Esophagus muscularis mucosa (tissue), 4 donors: Measurements from ENCODE around the gene PYDC1. TPM values are rescaled to one million over a fixed set of nuclear protein-coding genes. Genes with fewer than 3 reads are reported as not detected.
A peak's percentile ranks its signal among the peaks of the same experiment; 100 is the strongest.
"Not testable (repeated sequence)": the region's sequence is repeated elsewhere in the genome, so short reads cannot be mapped to it uniquely, and the experiment has no call there.

ENCODE experiments used
- DNase-seq: peaks from one replicate; pipeline ENCODE4 v3.0.0-alpha.2; 2017; ENCODE audit errors: extremely low spot score
- H3K27ac ChIP-seq, 4 donors: fragments of 200-600 bp; sonication (generic); replicated peaks in 1 of 4; 1 replicate in 3 of 4; 2 replicates in 1 of 4; pipeline ENCODE4 v1.5.1; 2016 to 2019; ENCODE audit warnings: mild to moderate bottlenecking in 1 of 4
- H3K27me3 ChIP-seq, 4 donors: fragments of 200-600 bp; sonication (generic); one replicate each; pipeline versions ENCODE4 v1.5.1 to v1.6.0; 2016 to 2019
- H3K36me3 ChIP-seq, 4 donors: fragments of 200-600 bp; sonication (generic); one replicate each; pipeline ENCODE4 v1.5.1; 2016 to 2019
- H3K4me1 ChIP-seq, 4 donors: fragments of 200-600 bp; sonication (generic); one replicate each; pipeline ENCODE4 v1.5.1; 2016 to 2019
- H3K4me3 ChIP-seq, 4 donors: fragments of 200-600 bp; sonication (generic); 1 replicate in 2 of 4; 2 replicates in 2 of 4; pipeline ENCODE4 v1.5.1; 2016 to 2019; ENCODE audit warnings: mild to moderate bottlenecking in 4 of 4, moderate library complexity in 1 of 4
- H3K9me3 ChIP-seq, 4 donors: fragments of 200-600 bp; sonication (generic); 1 replicate in 3 of 4; 2 replicates in 1 of 4; pipeline ENCODE4 v1.5.1; 2016 to 2019
- CTCF ChIP-seq, 3 experiments: fragments of 200-600 bp in 2 of 3; fragments of 450-650 bp in 1 of 3; sonication (generic) in 2 of 3; IDR thresholded peaks; one replicate each; pipeline ENCODE4 v1.5.1; 2017 to 2019; ENCODE audit warnings: antibody characterized with exemption in 3 of 3, mild to moderate bottlenecking in 2 of 3, moderate library complexity in 1 of 3
- EP300 ChIP-seq: sonication (generic); formaldehyde crosslinking; IDR thresholded peaks from one replicate; pipeline ENCODE4 v1.6.1; 2017; ENCODE audit warnings: antibody characterized with exemption
- POLR2A ChIP-seq: fragments of 450-650 bp; IDR thresholded peaks from one replicate; pipeline ENCODE4 v1.6.1; 2017; ENCODE audit warnings: antibody characterized with exemption, moderate library complexity, mild to moderate bottlenecking, low read depth
- POLR2AphosphoS5 ChIP-seq, 2 donors: sonication (generic); formaldehyde crosslinking; IDR thresholded peaks; one replicate each; pipeline ENCODE4 v1.6.1; 2017; ENCODE audit warnings: antibody characterized with exemption in 2 of 2
- WGBS: methylation state at CpG from one replicate; pipeline ENCODE4 v1.1.5; 2018; 5-methylcytosine and 5-hydroxymethylcytosine counted together
- intact Hi-C: fragments of 100-400 bp; cut with DNase I; formaldehyde crosslinking; loops from one replicate; pipeline ENCODE4 v1.15.1; 2023
- total RNA-seq, 4 donors: library from RNA; depleted of rRNA; stranded (reverse); fragments of >200 nt; gene quantifications; one replicate each; pipeline versions ENCODE4 v1.1.0 to v1.2.1, GENCODE V29; 2016

The PYDC1 gene
- total RNA-seq, 4 donors from 2014 or later, result not detected

GRCh38 chr16:31200821-31201568 is 15.9 kb downstream of the PYDC1 start:
- Histone ChIP-seq H3K27ac (peak overlapping the region in 2 of 4 donors; percentile 18 to 36), H3K4me3 (peak overlapping the region in 3 of 4 donors; percentile 57 to 85 (median 67)), H3K9me3 (no peaks in the 10 kb centered on the region), H3K4me1 (peaks cover 13 to 33% (median 30%) of the 10 kb centered on the region in 4 donors), H3K36me3 (peaks cover 7 to 38% (median 28%) of the 10 kb centered on the region in 4 donors), H3K27me3 (peaks cover 0 to 20% (median 3%) of the 10 kb centered on the region in 4 donors)
- no peak for DNase-seq
- no peak for TF ChIP-seq POLR2A
- 59% methylated on average over 8 of the region's 8 CpGs for WGBS
- intact Hi-C loops, result no loop called here

- 88% methylated on average over 8 of the region's 8 CpGs for WGBS
- intact Hi-C loops, result not testable (repeated sequence)
These were observed 16.8 kb downstream of the PYDC1 start for GRCh38 chr16:31200111-31200510.

GRCh38 chr16:31199430-31200041 is 17.4 kb downstream of the PYDC1 start:
- DNase-seq, result no peak
- H3K36me3 ChIP-seq, result peaks cover 18 to 52% (median 43%) of the 10 kb centered on the region in 4 donors
- H3K9me3 ChIP-seq, result no peaks in the 10 kb centered on the region
- H3K4me3 ChIP-seq, result no peak overlapping the region
- intact Hi-C loops, result loop anchor here (2.0 kb wide), 1 partner anchor 29 kb away; no protein-coding TSS in a partner anchor
- TF ChIP-seq POLR2A (no peak), EP300 (no peak), CTCF (IDR thresholded peaks at IDR 0.05) (no peak), POLR2AphosphoS5 (IDR thresholded peaks at IDR 0.05) (no peak)
- WGBS, result 96% methylated on average over 5 of the region's 5 CpGs
- H3K4me1 ChIP-seq, result peaks cover 13 to 33% (median 30%) of the 10 kb centered on the region in 4 donors
- no peak overlapping the region for H3K27ac ChIP-seq
- peaks cover 0 to 20% (median 3%) of the 10 kb centered on the region in 4 donors for H3K27me3 ChIP-seq

More at GRCh38 chr16:31200111-31200510, 16.8 kb downstream of the PYDC1 start:
- not testable (repeated sequence) for H3K9me3 ChIP-seq, H3K27ac ChIP-seq, DNase-seq, H3K4me3 ChIP-seq
- peaks cover 13 to 33% (median 30%) of the 10 kb centered on the region in 4 donors for H3K4me1 ChIP-seq
- H3K27me3 ChIP-seq, result peaks cover 0 to 20% (median 3%) of the 10 kb centered on the region in 4 donors
- peaks cover 13 to 47% (median 37%) of the 10 kb centered on the region in 4 donors for H3K36me3 ChIP-seq

GRCh38 chr16:31198207-31198882 is 18.6 kb downstream of the PYDC1 start:
- H3K4me3 ChIP-seq, result no peak overlapping the region
- H3K9me3 ChIP-seq, result no peaks in the 10 kb centered on the region
- peaks cover 13 to 30% (median 26%) of the 10 kb centered on the region in 4 donors for H3K4me1 ChIP-seq
- H3K27me3 ChIP-seq, result peaks cover 0 to 20% (median 3%) of the 10 kb centered on the region in 4 donors
- TF ChIP-seq POLR2A (no peak), CTCF (IDR thresholded peaks at IDR 0.05) (no peak), EP300 (no peak), POLR2AphosphoS5 (IDR thresholded peaks at IDR 0.05) (no peak)
- intact Hi-C loops, result loop anchor here (2.0 kb wide), 1 partner anchor 28 kb away; no protein-coding TSS in a partner anchor
- H3K27ac ChIP-seq, result no peak overlapping the region
- whole genome bisulfite sequencing, result 68% methylated on average over 7 of the region's 7 CpGs
- H3K36me3 ChIP-seq, result peaks cover 29 to 64% (median 54%) of the 10 kb centered on the region in 4 donors
- no peak for DNase-seq

- intact Hi-C loops, result no loop called here
- TF ChIP-seq CTCF (IDR thresholded peaks at IDR 0.05) (no peak), POLR2AphosphoS5 (IDR thresholded peaks at IDR 0.05) (peak in 1 of 2 donors; percentile 34), EP300 (no peak)
- H3K27ac ChIP-seq, result no peak overlapping the region
- no peaks in the 10 kb centered on the region for H3K9me3 ChIP-seq
- no peak for DNase-seq
- peaks cover 5 to 11% (median 8%) of the 10 kb centered on the region in 4 donors for H3K4me1 ChIP-seq
- H3K36me3 ChIP-seq, result peaks cover 48 to 83% (median 73%) of the 10 kb centered on the region in 4 donors
- H3K4me3 ChIP-seq, result no peak overlapping the region
- peaks cover 0 to 3% (median 0%) of the 10 kb centered on the region in 4 donors for H3K27me3 ChIP-seq
- WGBS, result 84% methylated on average over 16 of the region's 17 CpGs
These were observed 20.4 kb downstream of the PYDC1 start for GRCh38 chr16:31196324-31197088.

GRCh38 chr16:31195861-31196260 is 21.1 kb downstream of the PYDC1 start:
- H3K4me1 ChIP-seq, H3K27ac ChIP-seq, intact Hi-C loops, H3K27me3 ChIP-seq, DNase-seq, H3K4me3 ChIP-seq, H3K9me3 ChIP-seq: not testable (repeated sequence)
- H3K36me3 ChIP-seq, result peaks cover 54 to 89% (median 79%) of the 10 kb centered on the region in 4 donors
- WGBS, result 93% methylated on average over 11 of the region's 11 CpGs
